HUES6 (cell line): ENCODE data around the gene SDHAF2.
A peak's percentile ranks its signal among the peaks of the same experiment; 100 is the strongest.
"Not testable (repeated sequence)": the region's sequence is repeated elsewhere in the genome, so short reads cannot be mapped to it uniquely, and the experiment has no call there.

Source experiments
- H3K27ac ChIP-seq: 2 replicates; pipeline ENCODE4 v1.7.0; 2013; ENCODE audit warnings: low read depth, mild to moderate bottlenecking, low read length, inconsistent platforms
- H3K27me3 ChIP-seq: 2 replicates; pipeline ENCODE4 v1.6.1; 2013; ENCODE audit warnings: low read length; ENCODE audit not compliant: control insufficient read depth, insufficient read depth
- H3K36me3 ChIP-seq: 2 replicates; pipeline ENCODE4 v1.6.1; 2013; ENCODE audit warnings: low read length; ENCODE audit not compliant: control insufficient read depth, insufficient read depth
- H3K4me1 ChIP-seq: 2 replicates; pipeline ENCODE4 v1.6.1; 2013; ENCODE audit warnings: low read length; ENCODE audit not compliant: control insufficient read depth, insufficient read depth
- H3K4me3 ChIP-seq: 2 replicates; pipeline ENCODE4 v1.5.1; 2013; ENCODE audit warnings: low read depth, low read length
- H3K9ac ChIP-seq: one replicate; pipeline ENCODE4 v1.6.1; 2013; ENCODE audit warnings: mild to moderate bottlenecking, low read length
- H3K9me3 ChIP-seq: 2 replicates; pipeline ENCODE4 v1.6.1; 2013; ENCODE audit warnings: low read depth, low read length; ENCODE audit not compliant: control insufficient read depth, insufficient read depth

Gene SDHAF2

GRCh38 chr11:61453695-61454094 lies 23.8 kb downstream of the SDHAF2 start:
- H3K9ac ChIP-seq = no peak overlapping the region
- H3K27ac ChIP-seq = no peak overlapping the region
- no peak overlapping the region for H3K4me3 ChIP-seq
- H3K36me3 ChIP-seq = peaks cover 31% of the 10 kb centered on the region
- no peaks in the 10 kb centered on the region for H3K9me3 ChIP-seq
- H3K27me3 ChIP-seq = no peaks in the 10 kb centered on the region
- H3K4me1 ChIP-seq = no peaks in the 10 kb centered on the region

GRCh38 chr11:61454520-61454919 lies 24.6 kb downstream of the SDHAF2 start:
- Histone ChIP-seq H3K9ac (no peak overlapping the region), H3K9me3 (no peaks in the 10 kb centered on the region), H3K4me1 (no peaks in the 10 kb centered on the region), H3K27me3 (no peaks in the 10 kb centered on the region), H3K36me3 (peaks cover 26% of the 10 kb centered on the region), H3K27ac (no peak overlapping the region), H3K4me3 (no peak overlapping the region)

DNA sequence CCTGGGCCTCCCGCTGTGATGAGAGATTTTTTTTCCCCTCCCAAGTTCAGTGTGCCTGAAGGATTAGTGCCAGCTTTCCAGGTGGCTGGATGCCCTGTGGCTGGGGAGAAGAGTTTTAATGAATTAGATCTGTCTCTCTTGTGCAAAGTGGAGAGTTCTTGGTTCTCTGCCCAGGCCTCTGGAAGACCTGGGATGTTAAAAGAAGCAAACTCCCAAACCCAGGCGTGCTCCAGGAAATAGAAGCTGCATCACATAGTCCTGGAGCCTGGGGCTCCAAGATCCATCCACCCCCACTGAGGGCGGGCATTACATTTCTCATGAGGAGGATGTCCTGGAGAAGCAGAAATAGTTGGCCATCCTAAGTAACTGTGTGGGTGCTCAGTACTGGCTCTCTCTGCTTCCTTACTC lies 30.6 kb downstream of the SDHAF2 start:
- Histone ChIP-seq H3K4me3 (no peak overlapping the region), H3K27ac (no peak overlapping the region), H3K9me3 (no peaks in the 10 kb centered on the region), H3K4me1 (no peaks in the 10 kb centered on the region), H3K27me3 (no peaks in the 10 kb centered on the region), H3K9ac (no peak overlapping the region), H3K36me3 (peaks cover 3% of the 10 kb centered on the region; the same call in 1 of the 2 replicates)

DNA sequence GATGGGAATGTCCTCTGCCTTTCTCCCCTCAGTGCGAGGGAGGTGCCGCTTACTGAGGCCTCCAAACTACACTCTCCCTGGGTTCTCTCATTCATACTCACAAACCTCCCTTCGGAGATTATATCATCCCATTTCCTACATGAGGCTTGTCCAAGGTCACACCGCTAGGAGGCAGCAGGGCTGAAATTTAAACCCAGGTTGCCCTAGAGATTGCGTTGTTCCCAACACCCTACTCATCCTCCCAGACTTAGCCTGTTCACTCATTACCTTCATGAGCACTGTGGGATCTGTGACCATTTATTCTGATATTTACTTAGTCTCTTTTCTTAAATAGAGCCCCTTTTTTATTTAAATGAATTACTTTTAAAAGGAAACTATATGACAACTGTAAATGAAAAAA lies 31.1 kb downstream of the SDHAF2 start:
- Histone ChIP-seq H3K9ac (no peak overlapping the region), H3K36me3 (no peaks in the 10 kb centered on the region), H3K27ac (no peak overlapping the region), H3K4me1 (no peaks in the 10 kb centered on the region), H3K27me3 (no peaks in the 10 kb centered on the region), H3K9me3 (no peaks in the 10 kb centered on the region), H3K4me3 (no peak overlapping the region)

DNA sequence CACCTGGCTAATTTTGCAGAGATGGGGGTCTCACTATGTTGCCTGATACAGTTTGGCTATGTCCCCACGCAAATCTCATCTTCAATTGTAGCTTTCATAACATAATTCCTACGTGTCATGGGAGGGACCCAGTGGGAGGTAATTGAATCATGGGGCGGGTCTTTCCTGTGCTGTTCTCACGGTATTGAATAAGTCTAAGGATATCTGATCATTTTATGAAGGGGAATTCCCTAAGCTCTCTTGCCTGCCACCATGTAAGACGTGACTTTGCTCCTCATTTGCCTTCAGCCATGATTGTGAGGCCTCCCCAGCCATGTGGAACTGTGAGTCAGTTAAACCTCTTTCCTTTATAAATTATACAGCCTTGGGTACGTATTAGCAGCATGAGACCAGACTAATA lies 37.7 kb downstream of the SDHAF2 start:
- not testable (repeated sequence) for H3K36me3 ChIP-seq, H3K4me1 ChIP-seq, H3K27me3 ChIP-seq, H3K9ac ChIP-seq, H3K4me3 ChIP-seq, H3K9me3 ChIP-seq, H3K27ac ChIP-seq

DNA sequence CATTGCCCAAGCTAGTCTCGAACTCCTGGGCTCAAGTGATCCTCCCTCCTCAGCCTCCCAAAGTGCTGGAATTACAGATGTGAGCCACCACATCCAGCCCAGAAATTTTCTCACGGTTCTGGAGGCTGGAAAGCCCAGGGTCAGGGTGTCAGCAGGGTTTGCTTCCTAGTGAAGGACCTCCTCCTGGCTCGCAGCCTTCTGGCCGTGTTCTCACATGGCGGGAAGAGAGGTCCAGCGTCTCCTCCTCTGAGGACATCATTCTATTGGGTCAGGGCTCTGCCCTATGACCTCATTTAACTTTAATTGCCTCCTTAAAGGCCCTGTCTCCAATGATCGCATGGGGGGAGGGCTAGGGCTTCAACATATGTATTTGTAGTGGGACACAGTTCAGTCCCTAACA lies 38.1 kb downstream of the SDHAF2 start:
- H3K27me3 ChIP-seq = no peaks in the 10 kb centered on the region
- no peaks in the 10 kb centered on the region; the same call in 1 of the 2 replicates for H3K36me3 ChIP-seq
- no peak overlapping the region for H3K4me3 ChIP-seq
- H3K27ac ChIP-seq = 0 out of 2 replicates have a peak overlapping the region, but pooled peaks have one; percentile 8
- no peaks in the 10 kb centered on the region for H3K9me3 ChIP-seq
- H3K9ac ChIP-seq = no peak overlapping the region
- no peaks in the 10 kb centered on the region for H3K4me1 ChIP-seq

- no peak overlapping the region for H3K27ac ChIP-seq
These were observed 42.4 kb downstream of the SDHAF2 start for GRCh38 chr11:61472282-61472681.

DNA sequence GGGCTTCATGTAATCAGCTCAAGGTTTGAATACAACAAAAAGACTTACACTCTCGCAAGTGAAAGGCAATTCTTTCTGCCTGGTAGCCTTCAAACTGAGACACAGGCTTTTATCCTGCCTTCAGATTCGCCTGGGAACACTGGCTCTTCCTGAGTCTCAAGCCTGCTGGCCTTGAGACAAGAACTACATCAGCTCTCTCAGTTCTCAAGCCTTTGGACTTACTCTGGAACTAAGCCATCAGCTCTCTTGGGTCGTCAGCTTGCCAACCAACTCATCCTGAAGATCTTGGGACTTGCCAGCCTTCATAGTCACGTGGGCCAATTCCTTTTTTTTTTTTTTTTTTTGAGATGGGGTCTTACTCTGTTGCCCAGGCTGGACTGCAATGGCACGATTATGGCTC lies 42.9 kb downstream of the SDHAF2 start:
- Histone ChIP-seq H3K27me3 (no peaks in the 10 kb centered on the region), H3K36me3 (no peaks in the 10 kb centered on the region; the same call in 1 of the 2 replicates), H3K9ac (no peak overlapping the region), H3K4me1 (peaks cover 4% of the 10 kb centered on the region; the same call in 1 of the 2 replicates), H3K4me3 (no peak overlapping the region), H3K9me3 (no peaks in the 10 kb centered on the region), H3K27ac (no peak overlapping the region)

More at GRCh38 chr11:61472282-61472681, 42.4 kb downstream of the SDHAF2 start:
- Histone ChIP-seq H3K9ac (no peak overlapping the region), H3K27me3 (no peaks in the 10 kb centered on the region), H3K4me3 (no peak overlapping the region), H3K9me3 (no peaks in the 10 kb centered on the region), H3K4me1 (peaks cover under 1% of the 10 kb centered on the region; the same call in 1 of the 2 replicates), H3K36me3 (no peaks in the 10 kb centered on the region; the same call in 1 of the 2 replicates)

DNA sequence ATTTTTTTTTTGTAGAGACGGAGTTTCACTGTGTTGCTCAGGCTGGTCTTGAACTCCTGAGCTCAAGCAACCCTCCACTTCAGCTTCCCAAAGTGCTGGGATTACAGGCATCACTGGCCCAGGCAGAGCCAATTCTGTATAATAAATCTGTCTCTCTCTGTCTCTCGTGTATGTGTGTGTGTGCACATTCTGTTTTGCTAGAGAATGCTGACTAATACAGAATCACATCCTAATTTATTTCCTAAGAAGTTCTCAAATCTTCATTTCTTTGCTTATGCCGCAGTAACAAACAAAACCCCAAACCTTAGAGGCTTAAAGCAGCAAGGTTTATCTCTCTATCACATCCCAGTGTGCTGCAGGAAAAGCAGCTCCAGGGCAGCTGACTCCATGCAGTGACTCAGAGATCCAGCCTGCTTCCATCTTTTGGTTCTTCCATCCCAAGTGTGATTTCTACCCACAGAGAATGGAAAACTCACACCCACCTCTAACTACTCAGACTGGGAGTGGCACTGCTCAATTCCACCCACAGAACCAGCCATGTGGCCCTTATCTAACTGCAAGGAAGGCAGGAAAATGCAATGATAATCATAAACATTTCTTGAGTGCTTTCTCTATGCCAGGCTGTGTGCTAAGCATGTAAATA lies 43.6 kb downstream of the SDHAF2 start:
- Histone ChIP-seq H3K27me3 (no peaks in the 10 kb centered on the region), H3K4me1 (peaks cover 7% of the 10 kb centered on the region; the same call in 1 of the 2 replicates)

DNA sequence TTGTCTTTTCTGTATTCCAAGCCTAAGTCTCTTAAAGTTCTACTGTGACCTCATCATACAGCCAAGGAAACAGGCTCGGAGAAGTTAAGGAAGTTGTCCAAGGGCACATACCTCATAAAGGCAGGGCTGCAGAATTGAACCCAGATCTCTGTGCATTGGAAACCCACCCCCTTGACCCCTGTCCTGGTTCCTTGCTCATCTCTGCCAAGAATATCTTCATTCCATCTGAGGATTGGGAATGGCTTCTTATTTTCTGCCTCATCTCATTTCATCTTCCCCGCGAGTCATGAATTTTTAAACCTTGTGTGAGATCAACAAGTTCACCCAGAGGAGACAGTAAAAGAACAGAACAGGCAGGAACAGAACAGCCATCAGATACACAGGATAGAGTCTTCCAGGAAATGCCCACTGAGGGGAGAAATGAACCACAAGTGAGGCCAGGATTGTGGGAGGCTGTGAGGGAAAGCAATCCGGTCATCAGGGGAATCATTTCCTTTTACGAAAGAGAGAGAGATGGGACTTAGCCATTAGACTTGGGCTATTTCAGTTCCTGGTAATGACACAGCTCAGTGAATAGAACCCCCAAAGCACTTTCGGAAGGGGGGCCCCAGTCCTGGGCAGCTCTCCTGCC lies 44.2 kb downstream of the SDHAF2 start:
- H3K4me1 ChIP-seq = peaks cover 7% of the 10 kb centered on the region; the same call in 1 of the 2 replicates
- no peak overlapping the region for H3K9ac ChIP-seq
- no peaks in the 10 kb centered on the region for H3K27me3 ChIP-seq
- H3K4me3 ChIP-seq = no peak overlapping the region
- no peaks in the 10 kb centered on the region for H3K36me3 ChIP-seq
- H3K9me3 ChIP-seq = no peaks in the 10 kb centered on the region
- H3K27ac ChIP-seq = no peak overlapping the region

More for the DNA sequence above, 43.6 kb downstream of the SDHAF2 start:
- H3K4me3 ChIP-seq = no peak overlapping the region
- no peaks in the 10 kb centered on the region for H3K9me3 ChIP-seq
- no peak overlapping the region for H3K27ac ChIP-seq
- H3K9ac ChIP-seq = no peak overlapping the region
- H3K36me3 ChIP-seq = no peaks in the 10 kb centered on the region

- H3K9me3 ChIP-seq = no peaks in the 10 kb centered on the region
- no peaks in the 10 kb centered on the region for H3K36me3 ChIP-seq
- no peak overlapping the region for H3K9ac ChIP-seq
- no peak overlapping the region for H3K4me3 ChIP-seq
- peaks cover 7% of the 10 kb centered on the region; the same call in 1 of the 2 replicates for H3K4me1 ChIP-seq
- no peaks in the 10 kb centered on the region for H3K27me3 ChIP-seq
- no peak overlapping the region for H3K27ac ChIP-seq
These were observed 45.5 kb downstream of the SDHAF2 start for GRCh38 chr11:61475433-61475832.
